ENCODE results near the gene HYAL2.

The HYAL2 gene

GRCh38 chr3:50355829-50356552 lies 33.4 kb upstream of the HYAL2 start (continued):
- TF ChIP-seq PATZ1 (CRISPR knock-in tag; IDR thresholded peaks at IDR 0.05; ENCODE audit: borderline replicate concordance): no peak

- no peak for ATAC-seq
- TF ChIP-seq ESRRG (CRISPR knock-in tag; IDR thresholded peaks at IDR 0.05) (no peak), BACH2 (CRISPR knock-in tag; IDR thresholded peaks at IDR 0.05; ENCODE audit: borderline replicate concordance) (no peak), TOX (CRISPR knock-in tag; IDR thresholded peaks at IDR 0.05; ENCODE audit: borderline replicate concordance) (no peak), ZFP30 (CRISPR knock-in tag; IDR thresholded peaks at IDR 0.05) (no peak), ISL1 (CRISPR knock-in tag; IDR thresholded peaks at IDR 0.05) (no peak), ZNF70 (CRISPR knock-in tag; IDR thresholded peaks at IDR 0.05) (no peak), OSR1 (CRISPR knock-in tag; IDR thresholded peaks at IDR 0.05) (no peak), GLIS3 (CRISPR knock-in tag; IDR thresholded peaks at IDR 0.05) (no peak), ZC3H10 (CRISPR knock-in tag; IDR thresholded peaks at IDR 0.05) (no peak), TCF4 (CRISPR knock-in tag; IDR thresholded peaks at IDR 0.05; ENCODE audit: borderline replicate concordance) (no peak), POU6F1 (CRISPR knock-in tag; IDR thresholded peaks at IDR 0.05; ENCODE audit: borderline replicate concordance, low read depth) (no peak), ARNTL (CRISPR knock-in tag; IDR thresholded peaks at IDR 0.05; ENCODE audit: borderline replicate concordance, low read depth) (no peak), CSRNP3 (CRISPR knock-in tag; IDR thresholded peaks at IDR 0.05) (no peak), SNAI2 (CRISPR knock-in tag; IDR thresholded peaks at IDR 0.05) (no peak), CREB5 (CRISPR knock-in tag; IDR thresholded peaks at IDR 0.05; ENCODE audit: low read depth) (no peak), ZNF565 (CRISPR knock-in tag; conservative IDR thresholded peaks at IDR 0.05; ENCODE audit: low read depth) (no peak), PATZ1 (CRISPR knock-in tag; IDR thresholded peaks at IDR 0.05; ENCODE audit: borderline replicate concordance) (no peak), CSDC2 (CRISPR knock-in tag; IDR thresholded peaks at IDR 0.05) (no peak), RARB (CRISPR knock-in tag; IDR thresholded peaks at IDR 0.05) (no peak), ZNF8 (CRISPR knock-in tag; IDR thresholded peaks at IDR 0.05) (no peak)
Observed at GRCh38 chr3:50354850-50355249, 32.3 kb upstream of the HYAL2 start.

GRCh38 chr3:50354186-50354764 lies 31.7 kb upstream of the HYAL2 start:
- no peak for ATAC-seq
- TF ChIP-seq SNAI2 (CRISPR knock-in tag; IDR thresholded peaks at IDR 0.05): no peak
- TF ChIP-seq GLIS3 (CRISPR knock-in tag; IDR thresholded peaks at IDR 0.05): no peak
- no peak for TF ChIP-seq ZFP30 (CRISPR knock-in tag; IDR thresholded peaks at IDR 0.05)
- no peak for TF ChIP-seq ZNF8 (CRISPR knock-in tag; IDR thresholded peaks at IDR 0.05)
- no peak for TF ChIP-seq PPARA (CRISPR knock-in tag; IDR thresholded peaks at IDR 0.05; ENCODE audit: borderline replicate concordance)
- TF ChIP-seq POU6F1 (CRISPR knock-in tag; IDR thresholded peaks at IDR 0.05; ENCODE audit: borderline replicate concordance, low read depth): no peak

Data from SK-N-SH treated with all-trans-retinoic acid at 6 μM for 48 hours (cell line).